ENCODE measurements around the gene MAVS. TPM values are rescaled to one million over a fixed set of nuclear protein-coding genes. Genes with fewer than 3 reads are reported as not detected.

Gene MAVS
- polyA plus RNA-seq, 1 donor = 26.0 TPM

- no peak for DNase-seq
These were observed 65.3 kb downstream of the MAVS start for GRCh38 chr20:3911956-3912355.

GRCh38 chr20:3914446-3914845 is 67.8 kb downstream of the MAVS start:
- no peak for DNase-seq

DNA sequence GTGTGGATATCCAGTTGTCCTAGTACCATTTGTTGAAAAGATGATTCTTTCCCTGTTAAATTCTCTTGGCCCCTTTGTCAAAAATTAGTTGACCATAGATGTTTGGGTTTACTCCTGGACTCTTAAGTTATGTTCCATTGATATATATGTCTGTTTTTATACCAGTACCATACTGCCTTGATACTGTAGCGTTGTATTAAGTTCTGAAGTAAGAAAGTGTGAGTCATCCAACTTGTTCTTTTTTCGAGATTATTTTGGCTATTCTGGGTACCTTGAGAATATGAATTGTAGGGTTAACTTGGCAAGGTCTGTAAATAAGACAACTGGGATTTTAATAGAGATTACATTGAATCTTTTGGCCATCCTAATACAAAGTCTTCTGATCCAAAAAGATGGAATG is 69.1 kb downstream of the MAVS start:
- no peak for DNase-seq

- no peak for DNase-seq
These were observed 69.7 kb downstream of the MAVS start for GRCh38 chr20:3916364-3916763.

DNA sequence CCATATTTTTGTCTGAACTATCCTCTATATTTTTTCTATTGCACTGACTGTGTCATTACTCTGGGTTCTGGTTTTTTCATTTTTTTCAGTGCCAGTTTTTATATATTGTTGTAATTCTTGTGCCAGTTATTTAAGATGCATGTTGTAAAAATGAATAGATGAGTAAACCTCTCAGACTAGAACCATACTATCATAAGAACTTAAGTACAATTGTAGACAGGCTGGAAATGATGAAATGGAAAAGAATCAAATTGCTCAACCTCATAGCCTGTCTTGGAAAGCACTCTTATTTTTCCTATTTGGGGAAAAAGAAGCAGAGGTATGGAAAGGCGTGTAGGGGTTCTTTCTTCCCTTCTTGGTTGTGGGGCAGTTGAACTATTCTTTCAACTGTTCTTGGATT is 72.7 kb downstream of the MAVS start:
- no peak for DNase-seq

- no peak for DNase-seq
These were observed 75.8 kb downstream of the MAVS start for GRCh38 chr20:3922223-3922982.

DNA sequence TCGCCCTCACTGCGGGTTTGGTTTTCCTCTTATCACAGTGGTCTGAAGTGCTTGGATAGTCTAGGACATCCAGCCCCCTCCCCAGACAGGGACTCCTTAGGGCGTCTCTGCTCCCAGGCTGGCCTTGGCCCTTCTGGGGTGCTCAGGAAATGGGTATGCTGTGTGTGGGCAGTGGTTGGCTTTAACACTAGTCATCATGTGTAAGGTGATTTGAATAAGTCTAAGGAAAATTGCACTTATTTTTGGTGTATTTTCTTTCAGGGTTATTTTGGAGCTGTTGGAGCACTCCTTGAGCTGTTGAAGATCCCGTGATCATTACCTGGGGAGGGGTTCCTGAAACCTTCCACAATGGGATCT is 76.3 kb downstream of the MAVS start:
- no peak for DNase-seq

GRCh38 chr20:3923818-3924217 is 77.2 kb downstream of the MAVS start:
- no peak for DNase-seq

GRCh38 chr20:3924304-3925112 is 77.9 kb downstream of the MAVS start:
- no peak for DNase-seq

DNA sequence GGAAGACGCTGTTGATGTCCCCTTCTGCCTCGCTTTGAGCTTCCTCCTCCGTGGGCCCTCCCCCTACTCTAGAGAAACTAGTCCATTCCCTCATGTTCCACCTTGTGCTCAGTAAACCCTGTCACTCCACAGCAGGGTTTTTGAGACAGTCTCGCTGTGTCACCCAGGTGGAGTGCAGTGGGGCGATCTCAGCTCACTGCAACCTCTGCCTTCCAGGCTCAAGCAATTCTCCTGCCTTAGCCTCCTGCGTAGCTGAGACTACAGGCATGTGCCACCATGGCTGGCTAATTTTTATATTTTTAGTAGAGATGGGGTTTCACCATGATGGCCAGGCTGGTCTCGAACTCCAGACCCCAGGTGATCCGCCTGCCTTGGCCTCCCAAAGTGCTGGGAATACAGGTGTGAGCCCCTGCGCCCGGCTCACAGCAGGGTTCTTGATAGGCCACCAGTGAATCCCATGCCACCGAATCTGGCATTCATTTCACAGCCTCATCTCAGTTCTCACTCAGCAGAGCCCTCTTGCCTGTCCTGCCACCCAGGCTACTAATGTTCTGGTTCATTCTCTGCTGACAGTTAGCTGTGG is 78.6 kb downstream of the MAVS start:
- no peak for DNase-seq

Other genes starting within 250 kb of the MAVS start
- gene GFRA4, start 183.4 kb upstream of the MAVS start, polyA plus RNA-seq (ENCODE audit: insufficient read length) = not detected
- 61.5 TPM for gene ADAM33, start 164.8 kb upstream of the MAVS start, polyA plus RNA-seq (ENCODE audit: insufficient read length)
- gene SIGLEC1, start 134.2 kb upstream of the MAVS start, polyA plus RNA-seq (ENCODE audit: insufficient read length) = 4.6 TPM
- gene HSPA12B, start 114.1 kb upstream of the MAVS start, polyA plus RNA-seq (ENCODE audit: insufficient read length) = 25.5 TPM
- gene ADISSP, start 79.1 kb upstream of the MAVS start, polyA plus RNA-seq (ENCODE audit: insufficient read length) = 29.1 TPM
- gene SPEF1, start 65.4 kb upstream of the MAVS start, polyA plus RNA-seq (ENCODE audit: insufficient read length) = not detected
- 47.8 TPM for gene CENPB, start 60.1 kb upstream of the MAVS start, polyA plus RNA-seq (ENCODE audit: insufficient read length)
- gene CDC25B, start 50.5 kb upstream of the MAVS start, polyA plus RNA-seq (ENCODE audit: insufficient read length) = 122 TPM
- gene AP5S1, start 26.3 kb upstream of the MAVS start, polyA plus RNA-seq (ENCODE audit: insufficient read length) = 11.8 TPM
- gene PANK2, start 42.6 kb downstream of the MAVS start, polyA plus RNA-seq (ENCODE audit: insufficient read length) = 32.7 TPM
- 21.4 TPM for gene RNF24, start 168.7 kb downstream of the MAVS start, polyA plus RNA-seq (ENCODE audit: insufficient read length)